ACC112 (cell line): Measurements from ENCODE around the gene IFT80.

Experiments
- H2AFZ ChIP-seq: fragments of 200-600 bp; sonication (generic); one replicate; pipeline ENCODE4 v1.6.0; 2017; ENCODE audit warnings: antibody characterized with exemption, low read length; ENCODE audit not compliant: unreplicated experiment
- H3K27ac ChIP-seq: fragments of 200-600 bp; sonication (generic); 2 replicates; pipeline ENCODE4 v1.5.1; 2014; ENCODE audit warnings: low read depth, mild to moderate bottlenecking, antibody characterized with exemption, low read length, moderate library complexity
- H3K27me3 ChIP-seq: fragments of 200-600 bp; sonication (generic); 2 replicates; pipeline ENCODE4 v1.6.1; 2014; ENCODE audit warnings: mild to moderate bottlenecking, antibody characterized with exemption, low read length, moderate library complexity, mixed read lengths; ENCODE audit not compliant: insufficient read depth
- H3K36me3 ChIP-seq: fragments of 200-600 bp; sonication (generic); 2 replicates; pipeline ENCODE4 v1.6.1; 2016; ENCODE audit warnings: mild to moderate bottlenecking, antibody characterized with exemption, low read length, moderate library complexity, mixed read lengths; ENCODE audit not compliant: insufficient read depth
- H3K4me1 ChIP-seq: fragments of 200-600 bp; sonication (generic); one replicate; pipeline ENCODE4 v1.6.1; 2016; ENCODE audit warnings: low read length, mixed read lengths; ENCODE audit not compliant: insufficient read depth, unreplicated experiment, control insufficient read depth
- H3K4me3 ChIP-seq: fragments of 200-600 bp; sonication (generic); 2 replicates; pipeline ENCODE4 v1.5.1; 2014; ENCODE audit warnings: mild to moderate bottlenecking, low read depth, low read length
- H3K79me2 ChIP-seq: fragments of 200-600 bp; sonication (generic); one replicate; pipeline ENCODE4 v1.6.0; 2016; ENCODE audit warnings: low read length; ENCODE audit not compliant: control insufficient read depth, unreplicated experiment, insufficient read depth

The IFT80 gene

DNA sequence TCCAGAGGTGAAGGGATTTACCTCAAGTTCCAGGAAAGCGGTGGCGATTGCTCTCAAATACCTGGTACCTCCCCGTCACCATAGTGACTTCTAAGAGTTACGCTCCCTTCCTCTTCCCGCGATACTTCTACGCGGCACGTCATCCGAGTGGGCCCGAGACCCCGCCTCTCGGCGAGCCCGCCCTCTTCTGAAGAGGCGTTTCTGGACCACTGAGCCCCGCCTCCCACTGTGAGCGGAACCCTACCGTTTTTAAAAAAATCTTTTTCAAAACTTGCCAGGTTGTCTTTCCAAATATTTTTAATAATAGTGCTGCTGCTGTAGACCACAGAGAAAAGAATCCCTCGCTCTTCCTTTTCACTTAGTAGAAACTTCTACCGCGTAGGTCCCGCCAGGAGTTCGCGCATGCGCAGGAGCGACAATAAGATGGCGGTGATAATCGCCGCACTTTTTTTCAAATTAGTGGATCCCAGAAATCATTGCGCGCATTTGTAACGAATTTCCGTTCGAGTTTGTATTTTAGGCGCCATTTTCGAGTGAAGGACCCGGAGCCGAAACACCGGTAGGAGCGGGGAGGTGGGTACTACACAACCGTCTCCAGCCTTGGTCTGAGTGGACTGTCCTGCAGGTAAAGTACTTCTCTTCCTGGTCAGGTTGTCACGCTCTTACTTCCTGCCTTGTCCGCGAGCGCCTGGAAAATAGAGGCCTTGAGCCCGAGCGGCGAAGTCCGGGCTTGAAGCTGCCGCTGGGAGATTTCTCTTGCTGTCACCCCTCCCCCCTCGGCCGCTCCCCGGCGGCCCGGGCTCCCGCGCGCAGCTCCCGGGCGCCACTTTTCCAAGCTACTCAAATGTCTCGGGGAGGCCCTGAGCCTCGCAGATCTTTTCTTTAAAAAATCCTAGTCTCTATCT is at the start of gene IFT80, which contains the start of gene SMC4:
IFT80 (minus strand) TSS at position 101 of the 905 bp plus-strand sequence. CDS start 14,625 bp downstream, outside the sequence.
SMC4 (plus strand) TSS at position 526 of the 905 bp plus-strand sequence. CDS start 1,177 bp downstream, outside the sequence.
- peaks cover 45% of the 10 kb centered on the region for H3K4me1 ChIP-seq
- no peaks in the 10 kb centered on the region for H3K27me3 ChIP-seq
- peaks cover 85% of the 10 kb centered on the region for H3K79me2 ChIP-seq
- H3K4me3 ChIP-seq = peak within 1 kb of the TSS; percentile 92
- H3K27ac ChIP-seq = peak within 1 kb of the TSS; percentile 87
- H2AFZ ChIP-seq = peak within 1 kb of the TSS; percentile 98
- peaks cover 15% of the 10 kb centered on the region for H3K36me3 ChIP-seq

DNA sequence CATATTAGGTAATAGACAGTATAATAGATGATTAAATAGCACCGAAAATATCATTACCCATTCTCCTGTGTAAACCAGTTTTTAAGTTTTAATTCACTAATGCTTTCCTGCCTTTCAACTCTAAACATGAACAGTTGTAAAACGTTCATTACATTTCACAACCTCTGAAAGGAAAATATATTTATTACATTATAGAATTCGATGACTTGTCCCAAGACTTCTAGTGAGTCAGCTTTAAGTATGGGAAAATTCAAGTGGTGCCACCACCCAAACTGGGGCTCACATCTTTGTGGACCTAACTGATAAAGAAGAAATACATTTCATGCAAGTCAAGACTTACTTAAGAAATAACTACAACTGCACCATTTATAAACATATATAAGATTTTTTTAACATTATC is 48.5 kb upstream of the IFT80 start:
- Histone ChIP-seq H3K36me3 (peaks cover 25% of the 10 kb centered on the region), H2AFZ (no peak overlapping the region), H3K27ac (peak overlapping the region; percentile 91), H3K27me3 (no peaks in the 10 kb centered on the region), H3K4me3 (peak overlapping the region; percentile 94), H3K79me2 (peaks cover 68% of the 10 kb centered on the region), H3K4me1 (peaks cover 43% of the 10 kb centered on the region)

DNA sequence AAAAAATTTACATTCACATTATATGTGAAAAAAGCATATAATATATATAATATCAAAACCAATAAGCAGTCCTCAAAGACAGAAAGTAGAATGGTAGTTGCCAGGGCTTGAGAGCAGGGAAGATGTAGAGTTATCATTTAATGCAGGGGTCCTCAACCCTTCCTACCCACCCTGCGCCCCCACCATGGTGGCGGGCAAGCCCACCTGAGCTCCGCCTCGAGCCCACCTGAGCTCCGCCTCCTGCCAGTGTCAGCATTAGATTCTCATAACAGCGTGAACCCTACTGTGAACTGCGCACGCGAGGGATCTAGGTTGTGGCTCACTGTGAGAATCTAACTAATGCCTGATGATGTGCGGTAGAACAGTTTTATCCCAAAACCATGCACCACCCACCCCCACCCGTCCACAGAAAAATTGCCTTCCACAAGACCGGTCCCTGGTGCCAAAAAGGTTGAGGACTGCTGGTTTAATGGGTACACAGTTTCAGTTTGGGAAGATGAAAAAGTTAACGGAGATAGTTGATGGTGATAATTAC is 47.6 kb upstream of the IFT80 start:
- H3K27ac ChIP-seq = no peak overlapping the region
- H3K27me3 ChIP-seq = no peaks in the 10 kb centered on the region
- H2AFZ ChIP-seq = no peak overlapping the region
- H3K79me2 ChIP-seq = peaks cover 76% of the 10 kb centered on the region
- H3K4me1 ChIP-seq = peaks cover 41% of the 10 kb centered on the region
- H3K4me3 ChIP-seq = peak overlapping the region; percentile 94
- H3K36me3 ChIP-seq = peaks cover 29% of the 10 kb centered on the region

DNA sequence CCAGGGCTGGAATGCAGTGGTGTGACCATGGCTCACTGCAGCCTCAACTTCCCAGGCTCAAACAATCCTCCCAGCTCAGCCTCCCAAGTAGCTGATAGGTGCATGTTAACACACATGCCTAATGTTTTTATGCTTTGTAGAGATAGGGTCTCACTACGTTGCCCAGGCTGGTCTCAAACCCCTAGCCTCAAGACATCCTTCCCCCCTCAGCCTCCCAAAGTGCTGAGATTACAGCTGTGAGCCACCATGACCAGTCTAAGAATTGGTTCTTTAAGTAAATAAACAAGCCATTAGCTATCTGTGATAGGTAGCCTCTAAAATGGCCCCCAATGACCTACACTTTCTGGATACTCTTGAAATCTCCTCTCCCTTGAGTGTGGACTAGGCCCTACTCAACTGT is 46.8 kb upstream of the IFT80 start:
- Histone ChIP-seq H3K79me2 (peaks cover 79% of the 10 kb centered on the region), H3K36me3 (peaks cover 29% of the 10 kb centered on the region), H3K27me3 (no peaks in the 10 kb centered on the region), H3K4me3 (peak overlapping the region; percentile 11; the same call in 1 of the 2 replicates), H3K4me1 (peaks cover 35% of the 10 kb centered on the region), H3K27ac (no peak overlapping the region; the same call in 1 of the 2 replicates), H2AFZ (no peak overlapping the region)

DNA sequence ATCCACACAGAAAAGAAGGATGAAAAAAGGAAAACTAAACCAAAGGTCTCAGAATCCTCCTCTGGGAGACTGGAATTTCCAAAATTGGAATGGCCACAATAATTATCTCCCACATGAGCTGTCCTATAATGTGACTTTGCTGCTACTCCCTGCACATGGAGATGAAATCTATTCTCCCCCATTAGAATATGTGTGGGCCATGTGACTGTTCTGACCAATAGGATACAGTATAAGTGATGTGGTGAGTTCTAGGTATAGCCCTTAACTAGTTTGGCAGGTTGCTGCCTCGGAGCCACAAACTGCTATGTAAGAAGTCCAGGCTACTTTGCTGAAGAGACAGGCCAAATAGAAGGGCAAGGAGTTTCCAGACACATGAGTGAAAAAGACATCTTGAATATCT is 45.4 kb upstream of the IFT80 start:
- H3K27me3 ChIP-seq = no peaks in the 10 kb centered on the region
- H3K79me2 ChIP-seq = peaks cover 94% of the 10 kb centered on the region
- no peak overlapping the region for H3K4me3 ChIP-seq
- H2AFZ ChIP-seq = no peak overlapping the region
- H3K36me3 ChIP-seq = peaks cover 29% of the 10 kb centered on the region
- peaks cover 29% of the 10 kb centered on the region for H3K4me1 ChIP-seq
- H3K27ac ChIP-seq = no peak overlapping the region; the same call in 1 of the 2 replicates

DNA sequence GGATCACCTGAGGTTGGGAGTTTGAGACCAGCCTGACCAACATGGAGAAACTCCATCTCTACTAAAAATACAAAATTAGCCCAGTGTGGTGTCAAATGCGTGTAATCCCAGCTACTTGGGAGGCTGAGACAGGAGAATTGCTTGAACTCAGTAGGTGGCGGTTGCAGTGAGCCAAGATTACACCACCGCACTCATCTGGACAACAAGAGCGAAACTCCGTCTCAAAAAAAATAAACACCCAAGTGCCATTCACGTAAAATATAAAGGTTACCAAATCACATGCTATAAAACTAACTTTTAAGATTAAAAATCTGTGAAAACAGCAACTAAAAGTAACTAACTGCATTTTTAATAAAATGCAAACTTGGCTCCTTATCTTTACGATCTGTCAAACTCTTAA is 41.7 kb upstream of the IFT80 start:
- H3K36me3 ChIP-seq = peaks cover 42% of the 10 kb centered on the region

DNA sequence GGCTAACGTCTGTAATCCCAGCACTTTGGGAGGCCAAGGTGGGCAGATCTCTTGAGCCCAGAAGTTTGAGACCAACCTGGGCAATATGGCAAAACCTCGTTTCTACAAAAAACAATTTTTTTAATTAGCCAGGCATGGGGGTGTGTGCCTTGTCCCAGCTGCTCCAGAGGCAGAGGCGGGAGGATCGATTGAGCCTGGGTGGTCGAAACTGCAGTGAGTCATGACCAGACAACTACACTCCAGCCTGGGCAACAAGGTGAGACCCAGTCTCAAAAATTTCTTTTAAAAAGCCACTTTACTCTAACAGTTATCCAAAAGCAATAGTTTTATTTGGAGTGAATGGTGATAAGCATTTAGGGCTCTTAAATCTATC is 38.0 kb upstream of the IFT80 start:
- peaks cover 49% of the 10 kb centered on the region for H3K36me3 ChIP-seq
- H3K4me1 ChIP-seq = peaks cover 12% of the 10 kb centered on the region
- no peak overlapping the region for H3K4me3 ChIP-seq
- H3K79me2 ChIP-seq = peaks cover 81% of the 10 kb centered on the region
- no peak overlapping the region for H2AFZ ChIP-seq
- no peak overlapping the region for H3K27ac ChIP-seq
- H3K27me3 ChIP-seq = no peaks in the 10 kb centered on the region

More for the DNA sequence above, 41.7 kb upstream of the IFT80 start:
- no peaks in the 10 kb centered on the region for H3K27me3 ChIP-seq
- no peak overlapping the region for H2AFZ ChIP-seq
- peaks cover 92% of the 10 kb centered on the region for H3K79me2 ChIP-seq
- peaks cover 9% of the 10 kb centered on the region for H3K4me1 ChIP-seq
- H3K27ac ChIP-seq = no peak overlapping the region
- H3K4me3 ChIP-seq = no peak overlapping the region

DNA sequence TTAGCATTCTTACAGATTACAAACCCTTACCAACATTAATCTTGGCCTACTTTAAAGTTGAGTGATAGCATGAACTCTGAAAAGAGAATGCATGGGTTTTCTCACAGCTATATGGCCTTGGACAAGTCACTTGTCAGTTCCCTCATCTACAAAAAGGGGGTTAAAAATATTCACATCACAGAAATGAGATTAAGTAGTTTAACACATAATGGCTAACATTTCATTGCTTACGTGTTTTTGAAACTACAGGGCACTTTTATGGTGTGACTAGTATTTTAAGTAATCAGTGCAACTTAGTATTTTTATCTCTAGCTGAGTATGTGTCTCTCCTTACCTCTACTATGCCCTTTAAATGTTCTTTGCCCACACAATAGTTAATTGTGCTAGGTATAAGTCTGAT is 36.7 kb upstream of the IFT80 start:
- H2AFZ ChIP-seq = no peak overlapping the region
- peaks cover 69% of the 10 kb centered on the region for H3K79me2 ChIP-seq
- no peaks in the 10 kb centered on the region for H3K27me3 ChIP-seq
- H3K4me1 ChIP-seq = peaks cover 12% of the 10 kb centered on the region
- H3K4me3 ChIP-seq = no peak overlapping the region
- no peak overlapping the region for H3K27ac ChIP-seq
- peaks cover 51% of the 10 kb centered on the region for H3K36me3 ChIP-seq

DNA sequence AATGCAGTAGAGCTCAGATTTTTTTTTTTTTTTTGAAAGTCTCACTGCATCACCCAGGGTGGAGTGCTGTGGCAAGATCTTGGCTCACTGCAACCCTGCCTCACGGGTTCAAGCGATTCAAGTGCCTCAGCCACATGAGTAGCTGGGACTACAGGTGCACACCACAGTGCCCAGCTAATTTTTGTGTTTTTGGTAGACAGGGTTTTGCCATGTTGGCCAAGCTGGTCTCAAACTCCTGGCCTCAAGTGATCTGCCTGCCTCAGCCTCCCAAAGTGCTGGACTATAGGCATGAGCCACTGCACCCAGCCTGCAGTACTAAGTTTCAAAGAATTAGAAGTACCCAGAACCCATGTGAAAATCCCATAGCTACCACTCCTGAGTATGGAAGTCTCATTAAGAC is 36.1 kb upstream of the IFT80 start:
- Histone ChIP-seq H3K27ac (no peak overlapping the region), H3K4me3 (no peak overlapping the region), H3K27me3 (no peaks in the 10 kb centered on the region), H3K36me3 (peaks cover 53% of the 10 kb centered on the region), H2AFZ (no peak overlapping the region), H3K79me2 (peaks cover 64% of the 10 kb centered on the region), H3K4me1 (peaks cover 12% of the 10 kb centered on the region)

DNA sequence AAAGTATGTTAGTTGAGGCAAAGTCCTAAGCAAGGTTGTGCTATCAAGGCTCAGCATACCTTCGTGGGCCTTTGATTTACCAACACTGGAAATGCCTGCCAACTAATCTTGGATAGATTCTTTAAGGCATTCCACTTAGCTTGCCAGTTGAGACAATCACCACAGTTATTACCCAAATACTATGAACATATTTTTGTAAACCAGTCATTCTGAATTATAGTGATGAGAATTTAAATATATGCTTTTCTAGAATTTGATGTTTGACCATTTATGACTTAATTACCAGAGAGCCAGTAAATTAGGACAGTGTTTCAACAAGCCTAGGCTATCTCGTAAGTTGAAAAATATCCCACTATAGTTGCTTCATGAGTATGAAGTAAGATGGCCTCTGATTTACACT is 35.0 kb upstream of the IFT80 start:
- Histone ChIP-seq H2AFZ (no peak overlapping the region), H3K27ac (peak overlapping the region; percentile 29; the same call in 1 of the 2 replicates), H3K4me1 (peaks cover 12% of the 10 kb centered on the region), H3K27me3 (no peaks in the 10 kb centered on the region), H3K79me2 (peaks cover 55% of the 10 kb centered on the region), H3K4me3 (no peak overlapping the region), H3K36me3 (peaks cover 54% of the 10 kb centered on the region)
